Left kidney (tissue), 8 donors: Measurements from ENCODE around the gene GDAP2. TPM values are rescaled to one million over a fixed set of nuclear protein-coding genes. Genes with fewer than 3 reads are reported as not detected.
"Not testable (repeated sequence)": the region's sequence is repeated elsewhere in the genome, so short reads cannot be mapped to it uniquely, and the experiment has no call there.

Experiments used
- DNase-seq: peaks from one replicate; pipeline ENCODE4 v3.0.0-alpha.2; 2013
- long read RNA-seq, 8 donors: transcript quantifications; one replicate each; lab custom pipeline, GENCODE V29; 2026
- polyA plus RNA-seq: library from polyadenylated mRNA; unstranded; fragments of 120-200 nt; gene quantifications from one replicate; pipeline ENCODE4 v1.2.1, GENCODE V29; 2013; ENCODE audit not compliant: insufficient read length

The GDAP2 gene
- polyA plus RNA-seq = 19.6 TPM
- long read RNA-seq, donor 1, full-length matches to known transcripts = 1 of 1 reads
- long read RNA-seq, donor 1, partial matches to known transcripts = 0 of 1 reads
- long read RNA-seq, donor 1, other reads (novel, unspliced or antisense) = 0 of 1 reads
- long read RNA-seq, donor 2, full-length matches to known transcripts = 5 of 5 reads
- long read RNA-seq, donor 2, partial matches to known transcripts = 0 of 5 reads
- long read RNA-seq, donor 2, other reads (novel, unspliced or antisense) = 0 of 5 reads
- long read RNA-seq, donor 3, full-length matches to known transcripts = 4 of 4 reads
- long read RNA-seq, donor 3, partial matches to known transcripts = 0 of 4 reads
- long read RNA-seq, donor 3, other reads (novel, unspliced or antisense) = 0 of 4 reads
- long read RNA-seq, donor 4 = 0 reads
- long read RNA-seq, donor 5, full-length matches to known transcripts = 4 of 4 reads
- long read RNA-seq, donor 5, partial matches to known transcripts = 0 of 4 reads
- long read RNA-seq, donor 5, other reads (novel, unspliced or antisense) = 0 of 4 reads
- long read RNA-seq, donor 6, full-length matches to known transcripts = 2 of 2 reads
- long read RNA-seq, donor 6, partial matches to known transcripts = 0 of 2 reads
- long read RNA-seq, donor 6, other reads (novel, unspliced or antisense) = 0 of 2 reads
- long read RNA-seq, donor 7, full-length matches to known transcripts = 2 of 2 reads
- long read RNA-seq, donor 7, partial matches to known transcripts = 0 of 2 reads
- long read RNA-seq, donor 7, other reads (novel, unspliced or antisense) = 0 of 2 reads
- long read RNA-seq, donor 8 = 0 reads

- peak; percentile 97 for DNase-seq
Observed at GRCh38 chr1:117929343-117930172, at the start of gene GDAP2, which contains the start of gene WDR3. Gene GDAP2, minus strand, starts transcription at chr1:117929621. Its CDS starts 9,264 bp downstream, at chr1:117920357. Gene WDR3, plus strand, starts transcription at chr1:117929739. Its CDS starts 3,581 bp downstream, at chr1:117933320.

GRCh38 chr1:117976381-117976780 lies 47.0 kb upstream of the GDAP2 start:
- DNase-seq = no peak

GRCh38 chr1:117971777-117972176 lies 42.4 kb upstream of the GDAP2 start:
- no peak for DNase-seq

DNA sequence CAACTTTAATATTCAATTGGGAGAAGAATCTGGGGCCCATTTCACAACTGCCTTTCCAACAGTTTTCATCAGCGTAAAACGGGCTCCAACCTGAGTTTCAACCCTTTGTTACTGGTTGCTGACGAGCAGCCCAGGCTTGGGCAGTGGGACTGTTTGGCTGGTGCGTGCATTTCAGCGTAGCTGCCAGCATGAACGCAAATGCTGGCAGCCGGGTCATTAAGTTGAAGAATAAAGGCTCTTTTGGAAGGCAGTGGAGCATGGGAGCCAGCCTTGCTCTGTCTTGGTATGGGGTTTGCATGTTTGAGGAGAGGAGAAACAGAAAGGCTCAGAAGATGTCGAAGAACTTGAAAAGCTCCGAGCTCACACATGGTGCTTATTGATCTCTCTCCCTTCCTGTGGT lies 40.8 kb upstream of the GDAP2 start:
- peak; percentile 51 for DNase-seq

GRCh38 chr1:117967881-117968280 lies 38.5 kb upstream of the GDAP2 start:
- peak; percentile 13 for DNase-seq

GRCh38 chr1:117967477-117967876 lies 38.1 kb upstream of the GDAP2 start:
- DNase-seq = no peak

- no peak for DNase-seq
Observed at GRCh38 chr1:117964290-117965038, 35.0 kb upstream of the GDAP2 start.

GRCh38 chr1:117959364-117959763 lies 29.9 kb upstream of the GDAP2 start:
- no peak for DNase-seq

- no peak for DNase-seq
Observed at GRCh38 chr1:117952386-117952785, 23.0 kb upstream of the GDAP2 start.

GRCh38 chr1:117942293-117942692 lies 12.9 kb upstream of the GDAP2 start:
- DNase-seq = no peak

GRCh38 chr1:117933769-117934168 lies 4.3 kb upstream of the GDAP2 start:
- no peak for DNase-seq

DNA sequence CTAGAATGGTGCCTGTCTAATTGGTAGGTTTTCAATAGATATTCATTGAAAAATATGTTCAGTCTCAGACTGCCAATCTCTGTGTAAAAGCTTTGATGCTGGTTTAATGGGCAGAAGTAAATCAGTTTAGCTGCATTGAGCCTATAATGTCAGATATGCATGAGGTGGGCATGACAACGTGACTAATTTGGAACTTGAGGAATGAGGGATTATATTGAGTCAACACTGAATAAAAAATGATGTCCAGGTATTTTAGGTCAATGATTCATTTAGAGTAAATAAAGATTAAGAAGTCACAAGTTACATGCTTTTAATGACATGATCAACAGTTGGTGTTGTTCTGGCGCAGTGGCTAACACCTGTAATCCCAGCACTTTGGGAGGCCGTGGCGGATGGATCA lies 3.2 kb upstream of the GDAP2 start:
- no peak for DNase-seq

GRCh38 chr1:117930484-117930883 lies 1.1 kb upstream of the GDAP2 start:
- DNase-seq = peak; percentile 10

DNA sequence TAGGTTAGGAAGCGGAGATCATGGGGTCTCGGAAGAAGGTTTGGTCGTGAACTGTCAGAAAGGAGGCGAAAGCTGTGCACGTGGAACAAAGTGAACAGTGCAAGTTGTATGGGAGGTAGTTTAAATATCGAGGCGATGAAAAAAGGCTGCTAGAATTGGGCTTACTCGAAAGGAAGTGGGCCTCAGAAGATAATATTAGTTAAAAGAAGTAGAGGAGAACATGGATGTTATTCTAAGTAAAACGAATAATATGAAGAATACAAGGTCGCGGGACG lies 689 bp upstream of the GDAP2 start:
- no peak for DNase-seq

DNA sequence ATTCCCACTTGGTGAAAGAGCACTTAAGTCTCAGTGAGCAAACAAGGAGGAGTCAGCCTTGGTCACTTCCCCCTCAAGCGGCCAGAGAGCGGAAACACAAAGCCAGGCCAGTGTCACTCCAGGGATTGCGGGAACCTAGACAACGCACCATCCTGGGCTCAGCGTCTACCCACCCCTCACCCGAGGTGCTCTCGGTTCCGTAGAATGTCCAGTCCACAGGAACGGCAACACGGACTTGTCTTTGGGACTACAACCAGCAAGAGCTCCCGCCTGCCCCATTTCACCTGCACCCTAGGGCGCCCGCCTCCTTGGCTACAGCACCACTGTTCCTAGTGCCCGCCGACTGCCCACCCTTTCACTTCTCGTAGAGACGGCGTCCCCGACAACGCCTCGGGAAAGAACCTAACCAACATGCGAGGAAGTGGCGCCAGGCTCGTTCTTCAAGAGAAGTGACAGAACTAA lies 509 bp downstream of the GDAP2 start:
- DNase-seq = peak; percentile 52

DNA sequence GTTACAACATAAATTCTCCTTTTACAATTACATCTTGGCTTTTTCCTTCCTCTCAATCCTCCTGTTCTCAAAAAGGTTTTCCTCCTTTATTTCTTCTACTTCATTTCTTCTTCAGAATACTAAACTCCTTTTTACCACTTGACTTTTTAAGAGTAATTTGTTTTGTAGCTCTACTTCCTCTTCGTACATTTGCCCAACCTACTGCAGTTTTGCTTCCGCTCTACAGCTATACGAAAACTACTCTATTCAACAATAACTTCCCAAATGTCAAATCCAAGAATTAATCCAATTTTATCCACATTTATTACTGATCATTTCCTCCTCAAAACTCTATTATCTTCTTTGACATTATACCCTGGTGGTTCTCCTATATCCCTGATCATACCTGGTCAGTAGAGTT lies 3.4 kb downstream of the GDAP2 start:
- no peak for DNase-seq

DNA sequence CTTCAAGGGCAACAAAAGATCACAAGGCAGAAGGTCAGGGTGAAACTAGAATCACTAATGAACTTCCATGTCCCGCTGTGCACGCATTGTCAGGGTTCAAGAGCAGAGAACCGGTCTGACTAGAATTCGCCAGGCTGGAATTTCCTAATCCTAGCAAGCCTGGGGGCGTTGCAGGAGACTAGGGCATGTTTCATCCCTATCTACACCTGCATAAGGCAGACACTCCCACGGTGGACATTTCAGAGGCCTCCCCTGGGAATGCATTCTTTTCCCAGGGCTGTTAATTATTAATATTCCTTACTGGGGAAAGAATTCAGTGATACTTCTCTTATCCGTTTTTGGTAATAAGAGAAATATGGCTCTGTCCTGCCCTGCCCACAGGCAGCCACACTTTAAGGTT lies 6.7 kb downstream of the GDAP2 start:
- not testable (repeated sequence) for DNase-seq

- no peak for DNase-seq
Observed at GRCh38 chr1:117921991-117922390, 7.4 kb downstream of the GDAP2 start.

DNA sequence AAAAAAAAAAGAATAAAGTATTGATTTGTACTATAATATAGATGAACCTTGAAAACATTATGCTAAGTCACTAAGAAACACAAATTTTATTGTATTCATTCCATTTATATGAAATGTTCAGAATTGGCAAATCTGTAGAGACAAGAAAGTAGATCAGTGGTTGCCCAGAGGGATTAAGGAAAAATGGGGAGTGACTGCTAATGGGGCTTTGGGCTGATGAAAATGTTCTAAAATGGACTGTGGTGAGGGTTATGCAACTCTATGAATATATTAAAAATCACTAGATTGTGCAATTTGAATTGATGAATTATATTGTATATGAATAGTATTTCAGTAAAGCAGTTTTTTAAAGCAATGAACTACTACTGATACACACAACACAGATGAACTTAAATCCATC lies 10.0 kb downstream of the GDAP2 start:
- DNase-seq = no peak

- no peak for DNase-seq
Observed at GRCh38 chr1:117911051-117911450, 18.4 kb downstream of the GDAP2 start.

DNA sequence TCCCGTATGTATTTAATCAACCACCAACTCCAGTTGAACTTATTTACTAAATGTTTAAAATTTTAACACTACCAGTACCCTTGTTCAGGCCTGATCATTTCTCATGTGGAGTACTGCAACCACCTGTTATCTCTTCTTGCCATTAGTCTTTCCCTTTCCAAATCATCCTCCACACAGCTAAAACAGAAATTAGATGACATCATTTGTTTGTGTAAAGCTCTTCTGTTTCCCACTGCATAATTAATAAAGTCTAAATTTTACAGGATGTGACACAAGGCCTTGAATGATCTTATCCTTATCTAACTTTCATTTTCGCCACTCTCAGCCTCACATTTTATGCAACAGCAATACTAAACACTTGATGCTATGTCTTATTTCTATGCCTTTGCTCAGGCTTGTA lies 24.4 kb downstream of the GDAP2 start:
- DNase-seq = no peak

DNA sequence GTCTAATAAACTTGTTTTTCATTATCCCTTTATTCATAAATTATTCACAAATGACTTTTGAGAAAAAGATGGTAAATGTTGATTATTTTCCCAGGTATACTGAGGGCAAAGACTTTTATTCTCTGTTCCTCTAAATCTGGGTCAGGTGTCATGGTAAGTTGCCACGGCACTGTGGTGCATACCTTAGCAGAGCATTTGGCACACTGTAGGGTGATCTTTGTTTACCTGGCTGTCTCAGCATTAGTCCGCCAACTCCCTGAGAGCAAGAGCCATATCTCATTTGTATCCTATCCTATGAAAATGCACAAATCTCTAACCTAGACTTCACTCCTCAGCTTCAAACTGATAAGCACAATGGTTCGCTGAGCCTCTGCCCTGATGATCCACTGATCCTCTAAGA lies 24.9 kb downstream of the GDAP2 start:
- DNase-seq = no peak
